Ecto neural progenitor cell (in vitro differentiated cells): Measurements from ENCODE around the gene MRPS6.

Experiments used
- DNase-seq: peaks from one replicate; pipeline ENCODE4 v3.0.0-alpha.2; 2018; ENCODE audit warnings: low spot score

The MRPS6 gene

DNA sequence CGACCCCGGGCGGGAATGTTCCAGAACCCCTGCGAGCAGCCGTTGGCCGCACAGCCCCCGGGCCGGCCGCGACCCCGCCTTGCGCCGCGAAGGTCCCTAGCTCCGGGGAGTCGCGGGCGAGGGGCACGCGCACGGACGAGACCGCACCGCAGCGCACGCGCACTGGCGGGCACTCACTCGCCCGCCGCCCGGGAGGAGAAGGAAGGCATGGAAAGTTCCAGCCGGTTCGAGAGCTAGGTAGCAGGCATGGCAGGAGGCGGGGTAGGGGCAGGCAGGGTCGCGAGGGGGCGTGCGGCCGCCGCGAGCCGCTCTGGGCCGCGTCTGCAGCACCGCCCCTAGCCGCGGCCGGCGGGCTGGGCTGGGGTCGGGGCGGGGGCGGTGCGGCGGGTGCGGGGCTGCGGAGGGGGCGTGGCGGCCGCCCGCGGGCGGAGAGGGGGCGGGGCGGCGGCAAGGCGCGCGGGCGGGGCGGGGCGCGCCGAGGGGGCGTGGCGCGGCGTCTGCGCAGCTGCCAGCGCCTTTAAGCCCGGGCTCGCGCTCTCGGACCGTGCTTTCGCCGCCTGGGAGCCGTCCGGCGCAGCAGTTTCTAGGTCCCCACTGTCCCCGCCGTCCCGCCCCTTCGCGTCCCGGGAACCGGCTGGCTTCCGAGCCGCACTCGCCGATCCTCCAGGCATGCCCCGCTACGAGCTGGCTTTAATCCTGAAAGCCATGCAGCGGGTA lies at the start of gene MRPS6, which contains the start of gene SLC5A3:
TSS of gene MRPS6 (plus strand) at position 547 of the 717 bp plus-strand sequence. CDS start at position 670, 123 bp downstream.
TSS of gene SLC5A3 (plus strand) at position 547 of the 717 bp plus-strand sequence. CDS start 21,621 bp downstream, outside the sequence.
- DNase-seq: peak; percentile 93

DNA sequence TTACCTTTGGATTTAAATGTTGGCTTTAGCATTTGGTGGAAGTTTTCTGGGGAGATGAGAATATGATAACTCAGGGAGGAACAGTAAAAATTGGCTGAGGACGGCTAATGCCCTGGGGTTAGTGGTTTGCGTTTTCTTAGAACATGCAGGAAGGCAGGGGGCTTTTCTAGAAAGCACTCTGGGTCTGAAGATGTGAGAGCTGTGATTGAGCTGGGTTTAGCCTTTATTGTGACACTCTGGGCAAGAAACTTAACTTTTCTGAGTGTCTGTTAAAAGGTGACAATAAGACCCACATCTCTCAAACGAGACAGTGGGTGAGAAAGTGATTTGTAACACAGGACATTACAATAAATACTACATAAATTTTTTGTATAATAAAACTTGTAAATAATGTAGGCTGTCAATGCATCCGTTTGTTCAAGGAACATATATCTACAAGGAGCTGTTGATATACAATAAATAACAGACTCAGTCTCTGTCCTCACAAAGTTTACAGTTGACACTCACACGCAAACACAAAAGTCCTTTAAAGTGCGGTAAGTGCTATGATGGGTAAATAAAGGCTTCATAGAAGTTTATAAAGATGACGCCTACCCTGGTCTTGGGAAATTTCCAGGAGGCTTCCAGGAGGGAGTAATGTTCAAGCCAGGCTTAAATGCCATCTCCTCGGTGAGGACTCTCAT lies 49.5 kb upstream of the MRPS6 start:
- no peak for DNase-seq

DNA sequence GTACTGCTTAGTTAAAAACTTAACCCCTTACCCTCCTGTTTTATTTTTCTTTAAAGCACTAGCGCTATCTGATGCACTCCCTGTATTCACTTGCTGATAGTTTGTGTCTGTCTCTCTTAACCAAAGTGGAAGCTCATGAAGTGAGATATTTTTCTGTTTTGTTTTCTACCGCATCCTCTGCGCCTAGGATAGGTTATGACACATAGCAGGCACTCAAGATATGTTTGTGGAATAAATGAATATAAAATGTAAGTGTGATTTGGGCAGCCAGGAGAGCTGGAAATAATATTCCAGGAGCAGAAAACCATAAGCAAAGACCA lies 49.0 kb upstream of the MRPS6 start:
- no peak for DNase-seq

DNA sequence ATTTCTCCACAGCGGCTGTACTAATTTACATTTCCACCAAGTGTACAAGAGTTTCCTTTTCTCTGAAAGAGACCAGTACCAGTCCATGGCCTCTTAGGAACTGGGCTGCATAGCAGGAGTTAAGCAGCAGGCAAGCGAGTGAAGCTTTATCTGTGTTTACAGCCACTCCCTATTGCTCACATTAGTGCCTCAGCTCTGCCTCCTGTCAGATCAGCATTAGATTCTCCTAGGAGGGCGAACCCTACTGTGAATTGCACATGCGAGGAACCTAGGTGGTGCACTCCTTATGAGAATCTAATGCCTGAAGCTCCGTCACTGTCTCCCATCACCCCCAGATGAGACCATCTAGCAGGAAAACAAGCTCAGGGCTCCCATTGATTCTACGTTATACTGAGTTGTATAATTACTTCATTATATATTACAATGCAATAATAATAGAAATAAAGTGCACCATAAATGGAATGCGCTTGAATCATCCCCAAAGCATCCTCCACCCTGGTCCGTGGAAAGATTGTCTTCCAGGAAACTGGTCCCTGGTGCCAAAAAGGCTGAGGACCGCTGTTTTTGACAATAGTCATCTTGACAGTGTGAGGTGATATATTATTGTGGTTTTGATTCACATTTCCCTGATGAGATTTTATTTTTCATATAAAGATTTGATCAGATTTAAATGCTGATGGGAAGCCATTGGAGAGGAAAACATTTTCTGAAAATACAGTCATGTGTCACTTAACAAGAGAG lies 45.5 kb upstream of the MRPS6 start:
- DNase-seq: no peak

DNA sequence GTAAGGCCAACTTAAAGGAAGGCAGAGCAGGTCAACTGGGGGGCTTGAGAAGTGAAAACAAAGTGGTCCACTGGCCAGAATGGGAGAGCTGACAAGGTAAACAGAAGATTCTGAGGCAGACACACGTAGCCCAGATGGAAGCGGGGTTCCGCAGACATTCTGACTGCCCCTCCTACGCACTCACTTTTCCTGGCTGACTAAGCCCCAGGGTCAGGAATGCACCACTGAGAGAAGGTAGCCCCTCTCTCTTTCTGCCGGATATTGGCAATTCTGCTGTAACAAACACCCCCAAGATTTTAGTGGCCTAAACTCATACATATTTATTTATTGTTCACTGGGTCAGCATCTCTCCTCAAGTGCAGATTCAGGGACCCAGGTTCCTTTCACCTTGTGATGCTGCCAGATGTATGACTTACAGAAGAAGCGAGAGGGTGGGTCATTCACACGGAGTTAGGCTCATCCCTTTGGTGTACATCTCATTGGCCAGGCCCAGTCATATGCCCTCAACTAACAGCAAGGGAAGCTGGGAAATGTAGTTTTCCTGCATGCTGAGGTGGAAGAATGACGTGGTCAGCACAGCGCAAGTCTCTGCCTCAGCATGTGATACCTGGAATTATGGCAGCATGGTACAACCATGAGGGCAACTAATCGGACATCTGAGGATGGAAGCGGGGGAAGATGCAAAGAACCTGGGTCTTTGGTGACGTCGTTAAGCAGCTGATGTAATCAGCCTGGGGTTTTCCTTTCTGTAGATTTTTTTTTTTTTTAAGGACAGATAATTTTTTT lies 43.4 kb upstream of the MRPS6 start:
- peak; percentile 64 for DNase-seq

DNA sequence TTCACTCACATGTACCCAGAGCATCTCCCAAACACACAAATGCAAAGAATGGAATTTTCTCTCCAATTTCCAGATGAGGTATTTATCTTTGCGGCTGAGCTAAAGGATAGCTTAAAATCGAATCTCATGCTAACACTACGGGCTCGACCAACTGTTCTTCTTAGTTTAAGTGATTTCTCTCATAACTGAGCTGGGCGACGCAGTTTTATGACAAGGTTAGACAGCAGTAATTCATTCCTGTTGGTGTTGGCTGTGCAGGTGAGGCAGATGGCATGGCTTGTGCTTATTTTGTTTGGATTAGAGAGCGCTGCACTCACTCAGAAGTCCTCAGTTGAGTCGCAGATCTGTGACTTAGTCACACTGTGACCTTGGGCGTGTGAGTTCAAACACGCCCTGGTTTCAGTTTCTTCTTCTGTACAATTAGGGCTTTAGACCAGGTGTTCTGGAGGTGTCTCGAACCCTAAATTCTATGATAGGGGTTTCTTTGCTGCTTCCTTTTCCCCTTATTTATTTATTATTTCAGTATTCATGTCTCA lies 41.5 kb upstream of the MRPS6 start:
- DNase-seq: no peak

DNA sequence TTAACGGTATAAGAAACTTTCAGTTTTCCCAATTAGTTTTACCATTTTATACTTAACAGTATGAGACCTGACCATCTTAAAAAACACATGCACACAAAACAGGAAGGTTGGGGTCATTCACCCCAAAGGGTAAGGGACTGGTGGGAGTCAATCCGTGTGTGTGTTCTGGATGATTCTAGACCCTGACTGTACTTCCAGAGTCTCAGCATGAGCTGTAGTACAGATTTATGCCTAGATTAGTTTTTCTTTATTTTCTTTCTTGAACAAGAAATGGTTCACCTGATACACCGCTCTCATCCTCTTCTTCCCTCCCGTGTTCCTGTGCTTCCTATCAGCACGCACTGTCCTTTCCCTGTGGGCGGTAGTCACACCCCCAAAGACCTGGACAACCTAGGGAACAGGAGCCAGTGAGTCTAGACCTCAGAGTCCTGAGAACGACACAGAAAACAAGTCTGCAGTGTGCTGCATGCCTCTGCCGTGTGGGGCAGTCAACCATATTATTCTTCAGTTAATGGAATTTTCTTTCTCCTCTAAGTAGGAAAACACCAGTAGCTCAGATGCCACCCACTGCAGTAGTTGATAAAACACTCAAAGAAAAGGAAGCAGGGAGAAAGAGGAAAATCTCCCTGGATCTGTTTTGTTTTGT lies 38.9 kb upstream of the MRPS6 start:
- DNase-seq: no peak

DNA sequence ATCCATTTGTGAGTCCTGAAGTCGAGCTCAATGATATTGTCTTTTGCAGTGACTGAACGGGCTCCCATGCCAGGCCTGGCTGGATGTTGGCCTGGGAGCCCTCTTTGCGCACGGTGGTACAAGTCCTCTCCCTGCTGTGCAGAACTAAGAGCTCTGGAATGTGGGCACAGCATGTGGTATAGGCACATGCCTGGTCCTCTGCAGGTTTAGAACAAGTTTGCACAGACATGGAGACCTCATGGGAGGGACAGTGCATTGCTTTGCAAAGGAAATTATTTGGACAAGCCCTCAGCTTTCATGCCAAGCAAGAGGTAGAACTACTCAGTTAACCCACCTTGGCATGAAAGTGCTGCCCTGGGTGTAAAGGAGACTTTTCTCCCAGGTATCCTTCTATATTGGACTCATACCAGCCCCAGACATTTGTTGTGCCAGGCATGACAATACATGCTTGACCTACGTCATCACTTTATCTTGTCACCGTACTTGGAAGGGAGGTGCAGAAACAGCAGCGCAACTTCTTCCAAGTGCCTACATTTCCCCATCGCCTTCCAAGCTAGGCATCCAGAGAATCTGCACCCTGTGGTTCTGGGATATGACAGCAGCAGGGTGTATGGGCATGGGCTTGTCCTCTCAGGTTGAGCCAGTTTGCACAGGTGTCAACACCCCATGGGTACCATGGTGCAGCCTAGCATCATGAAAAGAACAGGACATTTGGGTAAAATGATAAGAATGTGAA lies 37.6 kb upstream of the MRPS6 start:
- no peak for DNase-seq

DNA sequence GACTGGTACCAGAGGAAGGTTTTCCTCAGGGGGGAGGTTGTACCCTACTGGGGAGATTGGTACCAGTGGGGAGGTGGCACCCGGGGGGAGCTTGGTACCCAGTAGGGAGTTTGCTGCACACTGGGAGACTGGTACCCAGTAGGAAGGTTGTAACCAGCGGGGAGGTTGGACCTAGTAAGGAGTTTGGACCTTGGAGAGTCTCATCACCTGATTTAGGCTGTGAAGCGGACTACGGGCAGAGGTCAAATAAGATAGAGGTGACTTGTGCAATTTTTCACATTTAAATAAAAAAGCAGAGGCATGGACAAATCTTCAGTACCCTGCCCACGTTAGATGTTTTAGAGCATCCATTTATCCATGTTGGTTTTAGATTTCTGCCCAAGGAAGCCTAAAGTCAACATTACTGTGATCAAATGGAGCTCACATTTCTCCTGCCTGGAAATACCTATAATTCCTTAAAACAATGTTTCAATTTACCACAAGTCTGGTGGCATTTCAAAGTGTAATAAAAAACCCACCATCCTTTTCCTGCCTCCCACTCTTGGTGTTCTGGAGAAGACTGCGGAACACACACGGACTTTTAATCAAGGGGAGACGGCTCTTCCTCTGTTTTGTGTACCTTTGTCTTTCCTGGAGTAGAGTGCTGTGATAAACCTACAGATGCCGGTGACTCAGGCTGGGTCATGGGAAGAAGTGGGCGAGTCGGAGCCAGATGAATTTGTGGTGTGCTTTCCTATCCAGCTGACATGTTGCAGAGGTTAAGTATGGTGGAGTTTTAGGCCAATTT lies 36.2 kb upstream of the MRPS6 start:
- no peak for DNase-seq

DNA sequence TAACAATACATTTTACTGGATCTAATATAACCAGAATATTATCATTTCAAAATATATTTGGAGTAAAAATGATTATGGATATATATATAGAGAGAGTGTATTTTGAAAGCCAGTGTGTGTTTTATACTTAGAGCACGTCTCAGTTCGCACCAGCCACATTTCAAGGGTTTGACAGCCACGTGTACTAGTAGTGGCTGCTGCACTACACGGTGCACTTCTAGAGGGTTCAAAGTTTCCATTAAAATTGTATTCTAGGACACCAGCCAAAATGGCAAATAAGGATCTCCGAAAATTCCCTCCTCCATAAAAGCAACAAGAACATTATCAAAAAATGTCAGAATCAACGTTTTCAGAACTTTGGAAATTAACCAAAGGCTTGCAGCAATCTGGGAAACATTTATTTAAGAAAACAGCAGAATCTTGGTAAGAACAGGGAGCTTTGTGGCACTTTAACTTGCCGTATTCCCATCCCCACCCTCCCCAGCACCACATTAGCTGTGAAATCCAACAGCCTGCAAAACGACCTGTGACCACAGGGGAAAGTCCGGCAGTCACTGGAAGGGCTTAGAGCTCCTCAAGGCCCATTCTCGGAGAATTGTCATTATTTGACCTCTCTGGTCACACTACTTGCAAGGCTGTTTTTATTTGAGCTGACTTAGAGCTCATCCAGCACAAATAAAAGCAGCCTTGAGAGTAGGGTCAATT lies 33.5 kb upstream of the MRPS6 start:
- DNase-seq: no peak

DNA sequence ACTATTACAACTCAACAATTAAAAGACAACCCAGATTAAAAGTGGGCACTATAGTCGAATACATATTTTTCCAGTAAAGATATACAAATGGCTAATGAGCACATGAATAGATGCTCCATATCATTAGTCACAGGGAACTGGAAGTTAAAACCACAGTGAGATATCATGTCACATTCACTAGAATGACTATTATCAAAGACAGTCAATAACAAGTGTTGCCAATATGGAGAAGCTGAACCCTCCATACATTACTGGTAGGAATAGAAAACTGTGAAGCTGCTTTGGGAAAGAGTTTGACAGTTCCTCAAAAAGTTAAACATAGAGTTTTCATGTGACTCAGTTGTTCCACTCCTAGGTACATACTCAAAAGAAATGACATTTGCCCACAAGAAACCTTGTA lies 30.6 kb upstream of the MRPS6 start:
- no peak for DNase-seq

DNA sequence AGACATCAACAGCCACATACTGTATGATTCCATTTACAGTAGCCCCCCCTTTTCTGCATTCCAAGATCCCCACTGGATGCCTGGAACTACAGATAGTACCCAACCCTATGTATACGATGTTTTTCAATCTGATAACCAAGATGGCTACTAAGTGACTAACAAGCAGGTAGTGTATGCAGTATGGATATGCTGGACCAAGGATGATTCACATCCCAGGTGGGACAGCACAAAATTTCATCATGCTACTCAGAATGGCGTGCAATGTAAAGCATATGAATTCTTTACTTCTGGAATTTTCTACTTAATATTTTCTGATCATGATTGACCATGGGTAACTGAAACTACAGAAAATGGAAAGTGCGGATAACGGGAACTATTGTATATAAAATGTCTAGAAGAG lies 30.0 kb upstream of the MRPS6 start:
- no peak for DNase-seq

DNA sequence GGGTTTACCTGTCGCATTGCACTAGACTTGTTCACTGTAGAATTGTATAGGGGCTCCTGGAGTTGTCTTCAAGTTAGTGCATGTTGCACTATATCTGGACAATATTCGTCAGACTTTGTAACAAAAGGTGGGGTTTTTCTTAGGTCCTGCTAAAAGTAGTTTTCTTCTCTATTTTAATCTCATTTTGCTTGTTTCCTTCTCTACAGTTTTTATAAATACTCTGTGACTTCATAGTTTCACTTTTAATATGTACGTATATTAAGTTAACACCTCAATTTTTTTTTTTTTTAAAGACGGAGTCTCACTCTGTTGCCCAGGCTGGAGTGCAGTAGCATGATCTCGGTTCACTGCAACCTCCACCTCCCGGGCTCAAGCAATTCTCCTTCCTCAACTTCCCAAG lies 26.5 kb upstream of the MRPS6 start:
- DNase-seq: no peak

DNA sequence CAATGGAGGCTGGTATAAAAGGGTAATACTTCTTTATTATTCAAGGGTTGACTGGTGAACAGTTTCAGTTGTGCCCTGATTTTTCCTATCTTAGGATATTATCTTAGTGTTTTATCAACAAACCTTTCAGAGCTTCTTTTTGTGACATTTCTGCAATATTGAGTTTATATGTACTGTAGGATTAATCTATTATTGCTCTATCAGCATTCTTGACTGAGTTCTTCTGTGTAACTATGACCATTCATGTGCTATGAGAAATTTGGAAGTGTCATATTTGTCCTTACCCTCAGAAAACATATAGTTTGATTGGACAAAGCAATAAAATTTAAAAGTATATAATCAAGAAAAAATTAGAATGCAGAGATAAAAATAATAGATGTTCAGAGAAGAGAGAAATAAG lies 25.5 kb upstream of the MRPS6 start:
- DNase-seq: no peak

DNA sequence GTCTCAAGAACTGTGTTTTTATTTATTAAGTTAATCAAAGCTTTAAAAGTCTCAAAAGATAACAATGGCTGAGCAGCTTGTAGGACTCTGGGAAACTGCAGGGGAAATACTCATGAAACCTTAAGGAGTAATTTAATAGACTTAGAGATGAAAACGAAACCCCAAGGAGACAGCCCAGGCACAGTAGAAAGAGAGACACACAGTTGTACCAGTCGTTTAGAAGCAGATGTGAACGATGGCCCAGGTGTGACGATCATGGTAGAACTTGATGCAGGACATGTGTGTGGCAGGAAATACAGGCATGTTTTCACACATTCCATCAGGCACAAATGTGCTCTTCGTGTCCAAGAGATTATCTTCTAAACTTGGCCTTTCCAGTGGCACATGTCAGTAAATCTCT lies 21.2 kb upstream of the MRPS6 start:
- no peak for DNase-seq

DNA sequence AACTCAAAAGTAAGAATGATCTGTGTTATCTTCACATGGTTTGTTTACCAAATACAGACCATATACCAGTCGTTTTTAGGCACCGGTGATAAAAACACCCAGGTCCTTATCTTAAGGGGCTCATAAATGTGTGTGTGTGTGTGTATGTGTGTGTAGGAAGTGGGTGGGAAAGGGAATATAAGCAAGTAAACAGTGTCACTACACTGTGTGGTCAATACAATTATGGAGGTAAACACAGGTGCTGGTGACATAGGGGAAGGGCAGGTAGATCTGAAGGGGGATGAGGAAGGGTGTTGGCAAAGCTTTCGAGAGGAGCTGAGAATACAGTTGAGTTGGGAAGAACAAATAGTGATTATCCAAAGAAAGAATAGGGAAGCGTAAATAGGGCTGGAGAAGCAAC lies 19.1 kb upstream of the MRPS6 start:
- DNase-seq: no peak

DNA sequence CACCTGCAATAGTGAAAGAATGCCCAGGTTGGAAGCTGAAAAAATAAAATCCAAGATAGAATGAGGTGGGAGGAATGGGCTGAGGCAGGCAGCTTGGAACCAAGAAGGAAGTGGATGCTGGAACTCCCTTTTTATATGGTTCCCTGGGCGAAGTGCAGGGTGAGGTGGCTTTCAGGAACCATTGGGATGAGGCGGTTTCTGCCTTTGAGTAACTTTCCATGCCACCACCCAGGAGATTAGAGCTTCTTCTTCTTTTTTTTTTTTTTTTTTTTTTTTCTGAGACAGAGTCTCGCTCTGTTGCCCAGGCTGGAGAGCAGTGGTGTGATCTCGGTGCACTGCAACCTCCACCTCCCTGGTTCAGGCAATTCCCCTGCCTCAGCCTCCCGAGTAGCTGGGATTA lies 17.8 kb upstream of the MRPS6 start:
- DNase-seq: no peak

DNA sequence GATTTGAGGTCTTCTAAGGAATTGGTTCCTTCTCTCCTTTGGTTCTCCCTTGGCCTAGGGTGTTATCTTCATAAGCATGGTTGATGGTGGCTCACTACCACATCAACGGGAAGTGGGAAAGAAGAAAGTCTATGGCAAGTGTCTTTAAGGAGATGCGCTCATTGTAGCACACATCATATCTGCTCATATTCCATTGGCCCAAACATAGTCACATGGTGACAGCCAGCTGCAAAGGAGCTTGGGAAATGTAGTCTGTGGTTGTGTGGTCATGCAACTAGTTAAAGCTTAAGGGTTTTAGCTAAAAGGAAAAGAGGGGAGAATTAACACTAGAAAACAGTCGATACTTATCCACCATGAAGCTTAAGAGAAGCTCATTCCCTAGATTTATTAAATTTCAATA lies 11.4 kb upstream of the MRPS6 start:
- DNase-seq: no peak

DNA sequence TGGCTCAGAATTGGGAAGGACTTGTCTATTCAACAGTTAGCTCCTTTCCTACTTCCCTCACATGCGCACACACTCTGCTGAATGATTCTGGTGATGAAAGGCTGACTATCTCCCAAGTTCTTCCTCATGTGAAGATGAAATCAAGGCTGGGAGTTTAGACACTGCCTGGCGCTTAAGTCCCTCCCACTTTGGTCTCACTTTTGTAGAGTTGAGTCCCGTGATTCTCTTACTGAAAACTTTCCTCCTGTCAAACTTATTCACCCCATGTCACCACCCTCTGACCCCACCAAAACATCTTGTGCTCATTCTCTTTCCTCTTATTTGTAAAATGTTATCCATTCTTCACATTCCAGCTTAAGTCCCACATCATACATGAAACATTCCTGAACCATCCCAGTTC lies 8.4 kb upstream of the MRPS6 start:
- no peak for DNase-seq
